Measurements from ENCODE around the gene SLC34A3.

SLC34A3 gene

DNA sequence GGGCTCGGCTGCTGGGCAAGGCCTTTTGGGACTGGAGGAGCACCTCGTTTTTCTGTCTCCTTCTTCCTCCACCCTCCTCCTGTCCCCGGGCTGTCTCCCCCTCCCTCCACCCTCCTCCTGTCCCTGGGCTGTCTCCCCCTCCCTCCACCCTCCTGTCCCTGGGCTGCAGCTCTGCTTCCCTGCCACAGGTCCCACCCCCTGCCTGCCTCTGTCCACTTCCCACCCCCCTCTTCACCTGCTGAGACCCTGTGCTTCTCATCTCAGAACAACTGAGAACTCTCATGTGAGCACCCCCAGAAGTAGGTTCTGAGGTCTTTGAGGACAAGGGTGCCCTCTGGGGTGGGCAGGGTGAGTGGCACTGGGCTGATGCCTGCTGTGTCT, 41.0 kb downstream of the SLC34A3 start:
- no peaks in the 10 kb centered on the region for H3K79me2 ChIP-seq (ENCODE audit: insufficient read depth, low read length)
- TF ChIP-seq, protein P1, sequence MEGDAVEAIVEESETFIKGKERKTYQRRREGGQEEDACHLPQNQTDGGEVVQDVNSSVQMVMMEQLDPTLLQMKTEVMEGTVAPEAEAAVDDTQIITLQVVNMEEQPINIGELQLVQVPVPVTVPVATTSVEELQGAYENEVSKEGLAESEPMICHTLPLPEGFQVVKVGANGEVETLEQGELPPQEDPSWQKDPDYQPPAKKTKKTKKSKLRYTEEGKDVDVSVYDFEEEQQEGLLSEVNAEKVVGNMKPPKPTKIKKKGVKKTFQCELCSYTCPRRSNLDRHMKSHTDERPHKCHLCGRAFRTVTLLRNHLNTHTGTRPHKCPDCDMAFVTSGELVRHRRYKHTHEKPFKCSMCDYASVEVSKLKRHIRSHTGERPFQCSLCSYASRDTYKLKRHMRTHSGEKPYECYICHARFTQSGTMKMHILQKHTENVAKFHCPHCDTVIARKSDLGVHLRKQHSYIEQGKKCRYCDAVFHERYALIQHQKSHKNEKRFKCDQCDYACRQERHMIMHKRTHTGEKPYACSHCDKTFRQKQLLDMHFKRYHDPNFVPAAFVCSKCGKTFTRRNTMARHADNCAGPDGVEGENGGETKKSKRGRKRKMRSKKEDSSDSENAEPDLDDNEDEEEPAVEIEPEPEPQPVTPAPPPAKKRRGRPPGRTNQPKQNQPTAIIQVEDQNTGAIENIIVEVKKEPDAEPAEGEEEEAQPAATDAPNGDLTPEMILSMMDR (IDR thresholded peaks at IDR 0.05; ENCODE audit: low read length) = no peak
- TF ChIP-seq EZH2 (IDR thresholded peaks at IDR 0.05; ENCODE audit: borderline replicate concordance, low read length) = no peak
- H3K4me1 ChIP-seq (ENCODE audit: insufficient read depth, low read length, severe bottlenecking) = peaks cover 75% of the 10 kb centered on the region
- H3K9me3 ChIP-seq (ENCODE audit: low read length) = no peaks in the 10 kb centered on the region
- H3K27me3 ChIP-seq (ENCODE audit: insufficient read depth, low read length) = no peaks in the 10 kb centered on the region
- no peak overlapping the region for H2AFZ ChIP-seq (ENCODE audit: low read length)
- H3K4me2 ChIP-seq (ENCODE audit: low read length) = no peak overlapping the region
- no peaks in the 10 kb centered on the region for H3K9me2 ChIP-seq (ENCODE audit: low read depth, low read length)
- H3K36me3 ChIP-seq (ENCODE audit: insufficient read depth, low read length) = peaks cover 40% of the 10 kb centered on the region
- peak overlapping the region; percentile 68 for H3K27ac ChIP-seq (ENCODE audit: low read depth, low read length, poor library complexity, severe bottlenecking)
- no peaks in the 10 kb centered on the region for H4K20me1 ChIP-seq (ENCODE audit: insufficient read depth, low read length)
- no peaks in the 10 kb centered on the region for H3F3A ChIP-seq (ENCODE audit: insufficient read depth, low read length)
- H3K4me3 ChIP-seq (ENCODE audit: low read depth, low read length, poor library complexity, severe bottlenecking) = no peak overlapping the region
- H3K9ac ChIP-seq (ENCODE audit: low read length) = no peak overlapping the region

DNA sequence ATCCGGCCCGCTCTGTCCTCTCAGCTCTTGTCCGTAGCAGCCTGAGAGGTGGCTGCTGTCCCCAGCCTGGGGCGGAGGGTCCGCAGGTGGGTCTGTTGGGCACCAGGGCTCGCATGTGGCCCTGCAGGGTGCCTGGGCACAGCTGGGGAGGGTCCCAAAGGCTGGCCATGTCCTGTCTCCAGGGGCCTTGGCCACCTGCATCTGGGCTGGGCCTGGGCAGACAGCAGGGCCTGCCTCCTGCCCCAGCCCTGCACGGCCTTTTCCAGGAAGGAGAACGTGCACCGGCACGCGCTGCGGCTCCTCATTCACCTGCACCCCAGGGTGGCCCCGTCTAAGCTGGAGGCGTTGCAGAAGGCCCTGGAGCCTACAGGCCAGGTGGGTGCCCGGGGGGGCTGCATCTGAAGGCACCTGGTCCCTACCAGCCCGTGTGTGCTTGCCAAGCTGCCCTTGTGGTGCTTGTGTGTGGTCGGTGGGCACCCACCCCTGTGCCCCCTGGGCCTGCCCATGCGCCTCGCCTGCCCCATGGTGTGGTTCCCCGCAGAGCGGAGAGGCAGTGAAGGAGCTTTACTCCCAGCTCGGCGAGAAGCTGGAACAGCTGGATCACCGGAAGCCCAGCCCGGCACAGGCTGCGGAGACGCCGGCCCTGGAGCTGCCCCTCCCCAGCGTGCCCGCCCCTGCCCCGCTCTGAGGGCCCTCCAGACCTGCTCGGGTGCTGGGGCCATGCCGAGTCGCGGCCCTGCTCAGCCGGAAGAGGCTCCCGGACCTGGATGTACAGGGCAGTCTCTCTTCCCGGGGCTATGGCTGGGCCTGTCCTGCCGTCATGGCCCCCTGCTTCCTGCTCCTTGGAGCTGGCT, 41.8 kb downstream of the SLC34A3 start:
- Histone ChIP-seq H3K4me2 (ENCODE audit: low read length) (no peak overlapping the region), H3K9me2 (ENCODE audit: low read depth, low read length) (no peaks in the 10 kb centered on the region), H3F3A (ENCODE audit: insufficient read depth, low read length) (no peaks in the 10 kb centered on the region), H3K79me2 (ENCODE audit: insufficient read depth, low read length) (no peaks in the 10 kb centered on the region), H3K27ac (ENCODE audit: low read depth, low read length, poor library complexity, severe bottlenecking) (no peak overlapping the region), H3K27me3 (ENCODE audit: insufficient read depth, low read length) (no peaks in the 10 kb centered on the region), H3K36me3 (ENCODE audit: insufficient read depth, low read length) (peaks cover 39% of the 10 kb centered on the region), H3K9ac (ENCODE audit: low read length) (no peak overlapping the region), H3K4me1 (ENCODE audit: insufficient read depth, low read length, severe bottlenecking) (peaks cover 75% of the 10 kb centered on the region), H3K4me3 (ENCODE audit: low read depth, low read length, poor library complexity, severe bottlenecking) (no peak overlapping the region), H3K9me3 (ENCODE audit: low read length) (no peaks in the 10 kb centered on the region), H2AFZ (ENCODE audit: low read length) (no peak overlapping the region), H4K20me1 (ENCODE audit: insufficient read depth, low read length) (no peaks in the 10 kb centered on the region)
- no peak for TF ChIP-seq EZH2 (IDR thresholded peaks at IDR 0.05; ENCODE audit: borderline replicate concordance, low read length)
- TF ChIP-seq, protein P1 (IDR thresholded peaks at IDR 0.05; ENCODE audit: low read length) = no peak

DNA sequence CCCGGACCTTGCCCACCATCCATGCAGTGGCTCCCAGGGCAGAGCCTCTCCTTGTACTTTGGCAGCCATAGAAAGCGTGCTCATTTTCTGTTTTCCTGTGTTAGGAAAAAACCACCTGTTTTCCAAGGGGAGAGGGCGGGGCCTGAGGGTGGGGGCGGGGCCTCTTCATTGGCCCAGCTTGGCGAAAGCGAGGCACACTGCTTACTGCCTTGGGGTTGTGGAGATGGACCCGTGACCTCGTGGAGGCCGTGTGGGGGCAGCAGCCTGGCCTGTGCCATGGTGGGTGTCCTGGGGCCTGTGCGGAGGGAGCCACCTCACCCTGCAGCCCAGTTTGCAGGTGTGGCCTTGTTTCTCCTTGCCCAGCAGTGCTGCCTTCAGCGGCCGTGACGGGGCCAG, 42.4 kb downstream of the SLC34A3 start:
- no peaks in the 10 kb centered on the region for H4K20me1 ChIP-seq (ENCODE audit: insufficient read depth, low read length)
- no peaks in the 10 kb centered on the region for H3K79me2 ChIP-seq (ENCODE audit: insufficient read depth, low read length)
- H3K36me3 ChIP-seq (ENCODE audit: insufficient read depth, low read length) = peaks cover 34% of the 10 kb centered on the region
- H3K9me3 ChIP-seq (ENCODE audit: low read length) = no peaks in the 10 kb centered on the region
- H3K27ac ChIP-seq (ENCODE audit: low read depth, low read length, poor library complexity, severe bottlenecking) = no peak overlapping the region
- no peaks in the 10 kb centered on the region for H3F3A ChIP-seq (ENCODE audit: insufficient read depth, low read length)
- no peaks in the 10 kb centered on the region for H3K27me3 ChIP-seq (ENCODE audit: insufficient read depth, low read length)
- no peak overlapping the region for H2AFZ ChIP-seq (ENCODE audit: low read length)
- TF ChIP-seq EZH2 (IDR thresholded peaks at IDR 0.05; ENCODE audit: borderline replicate concordance, low read length) = no peak
- TF ChIP-seq, protein P1 (IDR thresholded peaks at IDR 0.05; ENCODE audit: low read length) = no peak
- no peaks in the 10 kb centered on the region for H3K9me2 ChIP-seq (ENCODE audit: low read depth, low read length)
- H3K9ac ChIP-seq (ENCODE audit: low read length) = no peak overlapping the region
- no peak overlapping the region for H3K4me2 ChIP-seq (ENCODE audit: low read length)
- no peak overlapping the region for H3K4me3 ChIP-seq (ENCODE audit: low read depth, low read length, poor library complexity, severe bottlenecking)
- peaks cover 75% of the 10 kb centered on the region for H3K4me1 ChIP-seq (ENCODE audit: insufficient read depth, low read length, severe bottlenecking)
